HG03175 (cell line): Measurements from ENCODE around the gene COL23A1.

Experiments used
- ATAC-seq: cut with Tn5 transposase; IDR thresholded peaks from one replicate; pipeline ENCODE4 v1.9.1; 2021; ENCODE audit warnings: mild to moderate bottlenecking, moderate library complexity; ENCODE audit not compliant: unreplicated experiment

COL23A1 gene

GRCh38 chr5:178560911-178561310 lies 29.3 kb downstream of the COL23A1 start:
- ATAC-seq: no peak

- no peak for ATAC-seq
These were observed 32.8 kb downstream of the COL23A1 start for GRCh38 chr5:178557416-178557815.

DNA sequence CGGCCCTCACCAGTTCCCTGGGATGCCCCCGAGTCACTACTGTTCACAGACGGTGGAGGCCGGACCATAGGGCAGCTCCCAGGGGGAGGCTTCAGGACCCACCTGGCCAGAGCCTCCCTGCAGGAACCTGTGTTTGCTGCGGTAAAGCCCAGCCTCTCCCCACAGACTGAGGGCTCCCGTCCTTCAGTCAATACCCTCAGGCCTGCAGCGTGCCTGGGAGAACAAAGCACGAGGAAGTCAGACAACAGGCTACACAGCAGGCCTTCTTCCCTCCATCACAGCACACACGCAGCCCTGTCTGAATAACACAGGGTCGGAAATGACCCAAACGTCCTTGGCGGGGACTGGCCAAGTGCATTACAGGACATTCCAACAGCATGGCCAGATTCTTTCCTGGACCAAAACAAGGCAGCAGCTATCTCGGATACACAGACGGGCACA lies 34.4 kb downstream of the COL23A1 start:
- no peak for ATAC-seq

DNA sequence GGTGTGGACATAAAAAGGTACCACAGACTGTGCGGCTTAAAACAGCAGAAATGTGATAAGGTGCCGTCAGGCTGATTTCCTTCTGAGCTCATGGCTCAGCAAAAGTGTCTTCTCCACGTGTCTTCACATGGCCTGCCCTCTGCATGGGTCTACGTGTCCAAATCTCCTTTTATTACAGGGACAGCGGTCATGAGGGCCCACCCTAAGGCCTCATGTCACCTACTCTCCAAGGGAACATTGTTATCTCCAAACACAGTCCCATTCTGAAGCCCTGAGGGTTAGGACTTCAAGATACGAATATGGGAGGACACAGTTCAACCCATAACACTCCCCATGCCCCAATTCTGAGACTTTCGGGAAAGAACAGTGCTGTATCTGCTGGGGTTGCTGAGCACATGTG lies 35.2 kb downstream of the COL23A1 start:
- ATAC-seq: no peak

DNA sequence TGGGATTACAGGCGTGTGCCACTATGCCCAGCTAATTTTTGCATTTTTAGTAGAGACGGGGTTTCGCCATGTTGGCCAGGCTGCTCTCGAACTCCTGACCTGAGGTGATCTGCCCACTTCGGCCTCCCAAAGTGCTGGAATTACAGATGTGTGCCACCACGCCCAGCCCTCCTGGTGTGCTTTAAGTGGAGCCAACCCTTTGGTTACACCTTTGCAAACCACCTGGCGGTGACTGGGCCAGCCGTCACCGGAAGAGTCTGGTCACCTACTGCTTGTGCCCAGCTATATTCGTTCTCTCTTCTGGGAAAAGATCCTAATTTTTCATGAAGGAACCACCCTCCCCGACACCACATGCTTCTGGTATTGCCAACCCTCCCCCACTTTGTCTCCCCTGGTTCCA lies 35.9 kb downstream of the COL23A1 start:
- no peak for ATAC-seq

DNA sequence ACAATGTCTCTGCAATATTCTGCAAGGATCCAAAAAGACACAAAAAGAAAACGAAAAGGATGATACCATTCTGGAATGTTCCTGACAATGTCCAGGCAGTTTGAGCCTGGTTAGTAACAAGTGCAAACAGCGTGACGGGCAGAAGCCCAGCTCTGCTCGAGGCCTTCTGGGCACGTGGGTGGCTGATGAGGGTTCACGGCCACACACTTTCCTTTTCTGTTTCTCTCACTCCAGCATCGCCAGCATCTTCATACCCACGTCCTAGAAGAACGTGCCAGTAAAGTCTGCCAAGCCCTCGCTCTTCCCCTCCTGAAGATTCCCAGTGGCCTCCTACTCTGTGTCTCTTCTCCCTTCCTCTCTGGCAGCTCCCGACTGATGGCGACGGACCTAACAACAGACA lies 36.7 kb downstream of the COL23A1 start:
- no peak for ATAC-seq

- ATAC-seq: no peak
These were observed 38.7 kb downstream of the COL23A1 start for GRCh38 chr5:178551468-178551867.

DNA sequence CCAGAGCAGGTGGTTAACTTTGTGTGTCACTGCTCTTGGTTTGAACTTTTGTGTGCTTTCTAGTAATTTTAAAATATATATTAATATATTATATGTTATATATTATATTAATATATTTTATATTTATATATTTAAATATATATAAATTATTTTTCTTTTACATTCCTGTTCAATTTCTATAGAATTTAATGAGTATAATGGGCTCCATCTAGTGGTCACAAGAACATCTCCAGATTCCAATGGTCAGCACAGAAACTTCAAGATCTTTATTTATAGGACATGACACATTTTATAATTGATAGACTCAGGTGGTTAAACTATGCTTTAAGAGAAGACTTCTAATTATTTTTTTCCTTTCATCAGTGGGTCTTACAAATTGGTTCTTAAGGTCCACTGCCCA lies 39.1 kb downstream of the COL23A1 start:
- ATAC-seq: no peak

DNA sequence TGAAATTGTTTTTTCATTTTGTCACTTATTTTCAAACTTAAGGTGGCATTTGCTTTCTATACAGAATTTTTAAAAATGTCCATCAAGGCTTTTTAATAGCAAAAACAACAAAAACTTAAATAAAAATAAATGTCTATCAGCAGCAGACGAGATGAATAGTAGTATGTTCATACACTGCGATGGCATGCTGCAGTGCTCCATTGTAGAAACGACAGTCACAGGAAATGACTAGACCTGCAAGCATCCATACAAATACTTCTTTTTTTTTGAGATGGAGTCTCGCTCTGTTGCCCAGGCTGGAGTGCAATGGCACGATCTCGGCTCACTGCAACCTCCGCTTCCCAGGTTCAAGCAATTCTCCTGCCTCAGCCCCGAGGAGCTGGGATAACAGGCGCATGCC lies 41.4 kb downstream of the COL23A1 start:
- ATAC-seq: no peak

- ATAC-seq: no peak
These were observed 42.3 kb downstream of the COL23A1 start for GRCh38 chr5:178547753-178548415.

DNA sequence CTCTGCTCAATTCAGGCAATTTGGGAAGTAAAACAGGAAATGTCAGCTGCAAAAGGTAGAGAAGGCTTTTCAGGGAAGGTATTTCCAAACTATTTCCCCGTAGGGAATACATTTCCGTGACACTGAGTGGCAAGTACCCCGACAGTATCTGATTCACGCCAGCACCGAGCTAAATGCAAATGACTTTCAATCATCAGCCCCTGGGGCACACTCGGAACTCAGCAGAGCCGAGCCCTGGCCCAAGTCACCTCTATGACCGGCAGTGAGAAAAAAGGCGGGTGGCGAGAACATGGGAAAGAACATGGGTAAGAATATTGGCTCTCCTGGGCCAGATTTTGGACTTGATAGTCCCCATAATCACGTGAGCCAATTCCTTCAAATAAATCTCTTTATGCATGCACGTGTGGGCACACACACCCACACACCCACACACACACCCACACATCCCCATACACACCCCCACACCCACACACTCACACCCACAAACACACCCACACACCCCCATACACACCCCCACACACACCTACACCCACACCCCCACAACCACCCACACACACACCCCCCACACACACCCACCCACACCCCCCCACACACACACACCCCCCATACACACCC lies 43.0 kb downstream of the COL23A1 start:
- ATAC-seq: no peak

DNA sequence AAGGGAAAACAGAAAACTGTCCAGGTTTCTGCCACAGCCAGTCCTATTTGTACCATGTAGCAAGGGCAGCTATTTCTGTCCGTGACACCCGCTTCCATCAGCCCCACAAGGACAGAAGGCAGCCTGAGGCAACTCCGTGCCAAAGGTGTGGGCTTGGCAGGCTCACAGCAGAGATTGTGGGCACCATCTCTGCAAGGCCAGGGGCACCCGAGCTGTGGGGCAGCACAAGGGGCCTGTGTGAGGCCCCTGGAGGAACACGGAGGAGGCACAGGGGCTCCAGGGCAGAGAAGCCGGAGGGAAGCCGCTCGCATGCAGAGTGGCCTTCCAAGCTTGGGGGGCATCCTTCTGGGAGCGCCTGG lies 43.5 kb downstream of the COL23A1 start:
- no peak for ATAC-seq

- no peak for ATAC-seq
These were observed 44.1 kb downstream of the COL23A1 start for GRCh38 chr5:178545941-178546674.

DNA sequence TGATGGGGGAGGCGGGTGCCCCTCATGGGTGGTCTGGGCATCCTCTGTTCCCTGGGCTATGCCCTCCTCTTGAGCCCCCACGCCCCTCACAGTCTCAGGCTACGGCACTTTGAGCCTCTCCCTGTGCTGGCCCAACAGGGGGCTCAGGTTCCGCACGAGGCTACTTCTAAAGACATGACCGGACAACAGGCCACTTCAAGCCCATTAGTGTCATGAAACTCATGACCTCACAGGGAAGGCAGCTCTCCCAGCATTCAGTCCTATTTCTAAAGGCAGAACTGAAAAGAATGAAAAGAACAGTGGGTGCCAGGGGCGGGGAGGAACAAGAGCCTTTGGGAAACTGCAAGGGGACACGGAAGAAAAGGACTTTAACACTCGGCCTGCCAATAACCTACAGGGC lies 45.0 kb downstream of the COL23A1 start:
- ATAC-seq: no peak

DNA sequence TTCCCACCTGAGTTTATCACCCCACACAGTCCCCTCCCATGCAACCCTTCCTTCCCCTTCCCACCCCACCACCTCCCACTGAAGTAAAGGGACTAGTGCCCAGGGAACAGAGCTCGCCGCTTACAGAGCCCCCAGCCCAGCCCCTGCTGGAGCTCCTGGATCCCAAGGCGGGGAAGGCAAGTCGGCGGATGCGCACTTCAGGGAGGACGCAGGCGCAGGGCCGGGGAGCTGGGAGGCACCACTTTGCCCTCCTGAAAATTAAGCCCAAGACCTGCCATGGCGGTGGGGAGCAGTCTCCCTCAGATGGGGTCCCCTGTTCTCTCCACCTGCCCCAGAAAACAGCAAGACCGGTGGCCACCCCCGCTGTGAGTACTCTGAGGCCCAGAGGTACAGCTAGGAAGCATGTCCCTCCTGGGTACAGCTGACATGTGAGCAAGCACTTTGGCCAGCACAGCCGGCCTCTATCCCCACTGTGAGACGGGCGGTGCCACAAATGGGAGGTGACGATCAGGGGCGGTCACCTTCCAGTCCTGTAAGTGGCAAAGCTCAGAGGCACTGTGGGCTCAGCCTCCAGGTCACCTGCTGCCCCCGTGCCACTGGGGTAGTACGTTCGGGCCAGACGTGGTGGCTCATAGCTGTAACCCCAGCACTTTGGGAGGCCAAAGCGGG lies 45.9 kb downstream of the COL23A1 start:
- no peak for ATAC-seq

DNA sequence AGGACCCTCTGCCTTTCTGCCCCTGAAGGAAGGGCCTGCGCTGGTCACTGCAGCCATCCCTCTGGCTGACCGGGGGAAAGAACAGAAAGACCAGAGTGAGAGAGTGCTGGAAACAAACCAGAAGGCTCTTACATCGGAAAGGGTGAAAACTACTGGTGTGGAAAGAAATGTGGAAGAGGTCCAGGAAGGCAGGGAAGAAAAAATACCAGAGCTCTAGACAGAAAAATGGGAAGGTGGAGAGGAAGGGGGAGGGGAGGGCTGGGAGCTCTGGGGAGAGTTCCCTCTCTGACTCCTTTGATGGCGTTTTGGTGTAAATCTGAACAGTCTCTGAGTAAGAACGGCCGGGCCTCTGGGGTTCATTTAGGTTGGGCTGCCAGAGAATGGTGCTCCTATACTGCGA lies 47.7 kb downstream of the COL23A1 start:
- no peak for ATAC-seq

DNA sequence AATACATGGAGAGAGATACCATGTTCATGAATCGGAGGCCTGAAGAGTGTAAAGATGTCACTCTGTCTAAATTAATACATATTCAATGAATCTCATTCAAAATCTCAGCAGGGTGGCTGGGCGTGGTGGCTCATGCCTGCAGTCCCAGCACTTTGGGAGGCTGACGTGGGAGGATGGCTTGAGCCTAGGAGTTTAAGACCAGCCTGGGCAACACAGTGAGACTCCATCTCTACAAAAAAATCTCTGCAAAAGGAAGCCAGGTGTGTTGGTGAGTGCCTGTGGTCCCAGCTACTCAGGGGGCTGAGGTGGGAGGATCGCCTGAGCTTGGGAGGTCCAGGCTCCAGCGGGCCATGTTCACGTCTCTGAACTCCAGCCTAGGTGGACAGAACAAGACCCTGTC lies 49.7 kb downstream of the COL23A1 start:
- no peak for ATAC-seq

- ATAC-seq: no peak
These were observed 51.4 kb downstream of the COL23A1 start for GRCh38 chr5:178538741-178539229.

GRCh38 chr5:178537467-178538371 lies 52.5 kb downstream of the COL23A1 start:
- ATAC-seq: no peak
